Sigmoid colon (tissue), 4 donors: ENCODE measurements around the gene CDH13.

Source experiments
- EP300 ChIP-seq, 4 donors: sonication (generic); formaldehyde crosslinking; IDR thresholded peaks; one replicate each; pipeline ENCODE4 v1.6.1; 2017; ENCODE audit warnings: antibody characterized with exemption in 4 of 4
- POLR2A ChIP-seq, 2 donors: fragments of 450-650 bp; IDR thresholded peaks; one replicate each; pipeline ENCODE4 v1.6.1; 2016; ENCODE audit warnings: antibody characterized with exemption in 2 of 2, mild to moderate bottlenecking in 2 of 2, moderate library complexity in 2 of 2
- POLR2AphosphoS5 ChIP-seq, 4 donors: sonication (generic); formaldehyde crosslinking; IDR thresholded peaks; one replicate each; pipeline ENCODE4 v1.6.1; 2017; ENCODE audit warnings: antibody characterized with exemption in 4 of 4
- TF ChIP-seq, protein P1 (sequence below), 4 experiments: fragments of 450-650 bp in 3 of 4; fragments of 200-600 bp in 1 of 4; IDR thresholded peaks; one replicate each; pipeline ENCODE4 v1.5.1; 2016 to 2019; ENCODE audit warnings: antibody characterized with exemption in 4 of 4, mild to moderate bottlenecking in 3 of 4, moderate library complexity in 2 of 4

DNA sequence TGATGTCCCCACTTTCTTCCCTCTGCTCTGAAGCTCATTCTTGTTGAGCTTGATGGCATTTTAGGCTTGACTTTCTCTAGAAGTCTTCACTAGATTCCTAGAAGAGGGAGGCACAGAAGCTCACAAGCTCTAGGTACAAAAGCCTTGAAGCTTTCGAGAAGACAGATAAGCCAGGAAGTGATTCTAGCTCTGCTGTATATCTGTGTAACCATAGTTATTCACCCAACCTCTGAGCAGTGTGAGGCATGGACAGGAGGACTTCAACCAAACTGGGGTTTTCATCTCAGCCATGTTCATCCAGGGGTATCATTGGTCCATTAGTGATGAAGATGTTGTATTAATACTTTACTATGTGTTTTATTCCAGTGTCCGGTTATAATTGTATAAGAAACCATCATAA lies 299.7 kb downstream of the CDH13 start:
- TF ChIP-seq POLR2AphosphoS5 (IDR thresholded peaks at IDR 0.05) (no peak), POLR2A (IDR thresholded peaks at IDR 0.05) (no peak), EP300 (IDR thresholded peaks at IDR 0.05) (no peak)
- TF ChIP-seq, protein P1, sequence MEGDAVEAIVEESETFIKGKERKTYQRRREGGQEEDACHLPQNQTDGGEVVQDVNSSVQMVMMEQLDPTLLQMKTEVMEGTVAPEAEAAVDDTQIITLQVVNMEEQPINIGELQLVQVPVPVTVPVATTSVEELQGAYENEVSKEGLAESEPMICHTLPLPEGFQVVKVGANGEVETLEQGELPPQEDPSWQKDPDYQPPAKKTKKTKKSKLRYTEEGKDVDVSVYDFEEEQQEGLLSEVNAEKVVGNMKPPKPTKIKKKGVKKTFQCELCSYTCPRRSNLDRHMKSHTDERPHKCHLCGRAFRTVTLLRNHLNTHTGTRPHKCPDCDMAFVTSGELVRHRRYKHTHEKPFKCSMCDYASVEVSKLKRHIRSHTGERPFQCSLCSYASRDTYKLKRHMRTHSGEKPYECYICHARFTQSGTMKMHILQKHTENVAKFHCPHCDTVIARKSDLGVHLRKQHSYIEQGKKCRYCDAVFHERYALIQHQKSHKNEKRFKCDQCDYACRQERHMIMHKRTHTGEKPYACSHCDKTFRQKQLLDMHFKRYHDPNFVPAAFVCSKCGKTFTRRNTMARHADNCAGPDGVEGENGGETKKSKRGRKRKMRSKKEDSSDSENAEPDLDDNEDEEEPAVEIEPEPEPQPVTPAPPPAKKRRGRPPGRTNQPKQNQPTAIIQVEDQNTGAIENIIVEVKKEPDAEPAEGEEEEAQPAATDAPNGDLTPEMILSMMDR (IDR thresholded peaks at IDR 0.05): no peak
